ENCODE data around the gene CALD1.

The CALD1 gene

GRCh38 chr7:134892963-134893362 lies 113.5 kb downstream of the CALD1 start:
- no peak for DNase-seq (ENCODE audit: low read depth, low spot score)

GRCh38 chr7:134893920-134894319 lies 114.5 kb downstream of the CALD1 start:
- no peak for DNase-seq (ENCODE audit: low read depth, low spot score)

- no peak for DNase-seq (ENCODE audit: low read depth, low spot score)
These were observed 115.5 kb downstream of the CALD1 start for GRCh38 chr7:134894928-134895327.

GRCh38 chr7:134896073-134896472 lies 116.6 kb downstream of the CALD1 start:
- no peak for DNase-seq (ENCODE audit: low read depth, low spot score)

GRCh38 chr7:134897936-134898335 lies 118.5 kb downstream of the CALD1 start:
- peak; percentile 43 for DNase-seq (ENCODE audit: low read depth, low spot score)

- peak; percentile 33 for DNase-seq (ENCODE audit: low read depth, low spot score)
These were observed 120.3 kb downstream of the CALD1 start for GRCh38 chr7:134899729-134900128.

GRCh38 chr7:134900166-134900982 lies 120.9 kb downstream of the CALD1 start:
- no peak for DNase-seq (ENCODE audit: low read depth, low spot score)

GRCh38 chr7:134901389-134902020 lies 122.1 kb downstream of the CALD1 start:
- DNase-seq (ENCODE audit: low read depth, low spot score) = no peak

- DNase-seq (ENCODE audit: low read depth, low spot score) = no peak
These were observed 122.6 kb downstream of the CALD1 start for GRCh38 chr7:134902058-134902457.

GRCh38 chr7:134903073-134903790 lies 123.8 kb downstream of the CALD1 start:
- no peak for DNase-seq (ENCODE audit: low read depth, low spot score)

GRCh38 chr7:134905375-134905774 lies 125.9 kb downstream of the CALD1 start:
- no peak for DNase-seq (ENCODE audit: low read depth, low spot score)

GRCh38 chr7:134907000-134907399 lies 127.6 kb downstream of the CALD1 start:
- DNase-seq (ENCODE audit: low read depth, low spot score) = no peak

GRCh38 chr7:134907639-134908038 lies 128.2 kb downstream of the CALD1 start:
- no peak for DNase-seq (ENCODE audit: low read depth, low spot score)

GRCh38 chr7:134908289-134908688 lies 128.9 kb downstream of the CALD1 start:
- DNase-seq (ENCODE audit: low read depth, low spot score) = no peak

- no peak for DNase-seq (ENCODE audit: low read depth, low spot score)
These were observed 130.9 kb downstream of the CALD1 start for GRCh38 chr7:134910214-134910890.

- no peak for DNase-seq (ENCODE audit: low read depth, low spot score)
These were observed 131.5 kb downstream of the CALD1 start for GRCh38 chr7:134910968-134911367.

GRCh38 chr7:134916171-134916883 lies 136.9 kb downstream of the CALD1 start:
- no peak for DNase-seq (ENCODE audit: low read depth, low spot score)

GRCh38 chr7:134919240-134919641 lies 139.8 kb downstream of the CALD1 start:
- no peak for DNase-seq (ENCODE audit: low read depth, low spot score)

GRCh38 chr7:134920026-134920753 lies 140.8 kb downstream of the CALD1 start:
- no peak for DNase-seq (ENCODE audit: low read depth, low spot score)

Measured in ELF-1 (cell line).